IPS-20b (cell line): ENCODE results near the gene PROC.
"Not testable (repeated sequence)": the region's sequence is repeated elsewhere in the genome, so short reads cannot be mapped to it uniquely, and the experiment has no call there.

Experiments
- H3K27ac ChIP-seq: one replicate; pipeline ENCODE4 v1.5.1; 2013; ENCODE audit warnings: low read length
- H3K27me3 ChIP-seq: 2 replicates; pipeline ENCODE4 v1.6.1; 2013; ENCODE audit warnings: mild to moderate bottlenecking, low read length, inconsistent platforms; ENCODE audit not compliant: insufficient read depth
- H3K36me3 ChIP-seq: 2 replicates; pipeline ENCODE4 v1.6.1; 2013; ENCODE audit warnings: low read depth, mild to moderate bottlenecking, inconsistent platforms, low read length, moderate library complexity; ENCODE audit not compliant: insufficient read depth
- H3K4me1 ChIP-seq: 2 replicates; pipeline ENCODE4 v1.6.1; 2013; ENCODE audit warnings: mild to moderate bottlenecking, control low read depth, inconsistent platforms, low read length, moderate library complexity; ENCODE audit not compliant: insufficient read depth
- H3K4me3 ChIP-seq: 2 replicates; pipeline ENCODE4 v1.5.1; 2013; ENCODE audit warnings: mild to moderate bottlenecking, low read length, inconsistent platforms
- H3K9ac ChIP-seq: 2 replicates; pipeline ENCODE4 v1.6.1; 2013; ENCODE audit warnings: low read depth, mild to moderate bottlenecking, inconsistent platforms, low read length, moderate library complexity
- H3K9me3 ChIP-seq: 2 replicates; pipeline ENCODE4 v1.6.1; 2013; ENCODE audit warnings: mild to moderate bottlenecking, low read depth, low read length, inconsistent platforms; ENCODE audit not compliant: insufficient read depth

Gene PROC

DNA sequence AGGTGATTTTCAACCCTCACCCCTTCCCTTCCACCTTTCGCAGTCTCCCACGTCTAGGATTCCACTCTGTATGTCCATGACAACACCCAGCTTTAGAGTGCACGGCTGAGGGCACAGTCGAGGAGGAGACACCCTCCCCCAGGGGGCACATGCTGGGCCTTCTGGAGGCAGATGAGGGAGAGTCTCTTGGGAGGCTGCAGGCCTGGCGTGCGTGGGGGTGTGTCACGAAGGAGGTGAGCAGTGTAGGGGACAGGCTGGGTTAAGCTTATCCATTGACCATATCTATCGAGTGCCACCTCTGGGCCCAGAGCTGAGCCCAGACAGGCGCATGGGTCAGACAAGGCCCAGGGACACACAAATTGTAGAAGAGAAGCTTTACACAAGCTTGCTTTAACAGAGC is 18.8 kb downstream of the PROC start:
- H3K4me3 ChIP-seq: no peak overlapping the region
- no peaks in the 10 kb centered on the region for H3K4me1 ChIP-seq
- no peak overlapping the region for H3K27ac ChIP-seq
- no peak overlapping the region for H3K9ac ChIP-seq
- H3K27me3 ChIP-seq: no peaks in the 10 kb centered on the region
- H3K36me3 ChIP-seq: no peaks in the 10 kb centered on the region
- peaks cover 9% of the 10 kb centered on the region; the same call in 1 of the 2 replicates for H3K9me3 ChIP-seq

- Histone ChIP-seq H3K27me3 (no peaks in the 10 kb centered on the region), H3K4me1 (no peaks in the 10 kb centered on the region), H3K36me3 (no peaks in the 10 kb centered on the region), H3K27ac (no peak overlapping the region), H3K9me3 (peaks cover 9% of the 10 kb centered on the region; the same call in 1 of the 2 replicates), H3K9ac (no peak overlapping the region), H3K4me3 (no peak overlapping the region)
These were observed 19.8 kb downstream of the PROC start for GRCh38 chr2:127437781-127438726.

DNA sequence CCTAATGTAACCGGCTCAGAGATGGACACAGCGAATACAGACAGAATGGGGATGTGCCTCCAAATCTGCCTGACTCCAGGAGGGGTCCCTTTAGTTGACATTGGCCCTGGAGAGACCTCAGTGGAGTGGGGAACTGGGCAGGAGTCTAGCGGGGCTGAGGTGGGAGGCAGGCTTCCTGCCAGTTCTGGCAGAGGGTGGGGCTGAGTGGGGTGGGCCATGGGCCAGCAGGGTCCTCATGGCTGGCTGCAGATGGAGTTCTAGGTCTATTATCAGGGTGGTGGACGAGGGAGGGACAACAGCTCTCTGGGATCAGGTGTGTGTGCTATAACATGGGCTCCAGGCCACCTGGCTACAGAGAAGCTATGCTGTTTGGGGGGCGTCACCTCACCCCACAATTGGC is 21.1 kb downstream of the PROC start:
- Histone ChIP-seq H3K4me1 (no peaks in the 10 kb centered on the region), H3K36me3 (no peaks in the 10 kb centered on the region), H3K4me3 (no peak overlapping the region), H3K27ac (no peak overlapping the region), H3K27me3 (no peaks in the 10 kb centered on the region), H3K9ac (no peak overlapping the region), H3K9me3 (peaks cover 11% of the 10 kb centered on the region; the same call in 1 of the 2 replicates)

DNA sequence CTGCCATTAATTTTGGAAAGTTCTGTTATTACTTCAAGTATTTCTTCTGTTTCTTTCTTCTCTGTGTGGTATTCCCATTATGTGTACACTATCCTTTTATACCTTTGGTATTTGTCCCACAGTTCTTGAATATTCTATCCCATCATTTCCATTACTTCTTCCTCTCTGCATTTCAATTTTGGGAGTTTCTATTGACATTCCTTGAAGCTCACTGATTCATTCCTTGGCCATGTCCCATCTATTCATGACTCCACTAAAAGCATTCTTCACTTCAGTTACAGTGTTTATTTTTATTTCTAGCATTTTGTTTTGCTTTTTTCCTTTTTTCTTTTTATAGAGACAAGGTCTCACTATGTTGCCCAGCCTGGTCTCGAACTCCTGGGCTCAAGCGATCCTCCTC is 30.3 kb downstream of the PROC start:
- H3K4me1 ChIP-seq: peaks cover 9% of the 10 kb centered on the region; the same call in 1 of the 2 replicates
- no peak overlapping the region for H3K9ac ChIP-seq
- no peak overlapping the region for H3K27ac ChIP-seq

GRCh38 chr2:127449414-127449813 is 31.2 kb downstream of the PROC start:
- no peaks in the 10 kb centered on the region for H3K36me3 ChIP-seq
- no peaks in the 10 kb centered on the region for H3K27me3 ChIP-seq
- peaks cover 9% of the 10 kb centered on the region; the same call in 1 of the 2 replicates for H3K4me1 ChIP-seq
- H3K9ac ChIP-seq: peak overlapping the region; percentile 24; the same call in 1 of the 2 replicates
- no peak overlapping the region for H3K4me3 ChIP-seq
- H3K9me3 ChIP-seq: peaks cover 8% of the 10 kb centered on the region
- H3K27ac ChIP-seq: no peak overlapping the region

More for the DNA sequence above, 30.3 kb downstream of the PROC start:
- Histone ChIP-seq H3K36me3 (no peaks in the 10 kb centered on the region), H3K4me3 (no peak overlapping the region), H3K27me3 (no peaks in the 10 kb centered on the region), H3K9me3 (peaks cover 11% of the 10 kb centered on the region)

- H3K4me1 ChIP-seq: peaks cover 9% of the 10 kb centered on the region; the same call in 1 of the 2 replicates
- peaks cover 3% of the 10 kb centered on the region for H3K9me3 ChIP-seq
- no peaks in the 10 kb centered on the region for H3K36me3 ChIP-seq
- no peaks in the 10 kb centered on the region for H3K27me3 ChIP-seq
- H3K9ac ChIP-seq: peak overlapping the region; percentile 24; the same call in 1 of the 2 replicates
- H3K4me3 ChIP-seq: no peak overlapping the region
- no peak overlapping the region for H3K27ac ChIP-seq
These were observed 31.7 kb downstream of the PROC start for GRCh38 chr2:127449898-127450297.

GRCh38 chr2:127451981-127452380 is 33.8 kb downstream of the PROC start:
- no peak overlapping the region for H3K9ac ChIP-seq
- no peaks in the 10 kb centered on the region for H3K9me3 ChIP-seq
- no peaks in the 10 kb centered on the region for H3K36me3 ChIP-seq
- H3K27ac ChIP-seq: no peak overlapping the region
- peaks cover 12% of the 10 kb centered on the region; the same call in 1 of the 2 replicates for H3K4me1 ChIP-seq
- H3K4me3 ChIP-seq: no peak overlapping the region
- H3K27me3 ChIP-seq: no peaks in the 10 kb centered on the region

GRCh38 chr2:127452423-127452822 is 34.2 kb downstream of the PROC start:
- not testable (repeated sequence) for H3K4me3 ChIP-seq, H3K9me3 ChIP-seq, H3K27ac ChIP-seq, H3K36me3 ChIP-seq, H3K9ac ChIP-seq, H3K27me3 ChIP-seq
- H3K4me1 ChIP-seq: peaks cover 12% of the 10 kb centered on the region; the same call in 1 of the 2 replicates

DNA sequence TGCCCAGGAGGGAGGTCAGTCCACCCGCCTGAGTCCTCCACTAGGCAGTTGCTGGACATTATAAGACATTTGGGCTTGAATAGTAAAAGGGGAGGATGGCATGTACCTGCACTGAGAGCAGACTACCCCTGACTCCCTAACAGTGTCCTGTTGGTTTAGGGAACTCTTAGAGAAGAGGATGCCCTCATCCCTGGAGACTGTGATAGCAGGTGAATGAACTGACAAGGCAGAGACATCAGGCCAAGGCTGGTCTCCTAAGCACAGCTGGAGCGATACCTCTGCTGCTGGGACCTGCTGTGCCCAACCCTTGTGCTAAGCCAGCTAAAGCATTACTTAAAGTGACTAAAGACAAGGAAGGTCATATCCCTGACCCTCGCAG is 34.8 kb downstream of the PROC start:
- no peaks in the 10 kb centered on the region for H3K27me3 ChIP-seq
- peaks cover 12% of the 10 kb centered on the region; the same call in 1 of the 2 replicates for H3K4me1 ChIP-seq
- no peak overlapping the region for H3K9ac ChIP-seq
- no peaks in the 10 kb centered on the region for H3K36me3 ChIP-seq
- H3K9me3 ChIP-seq: no peaks in the 10 kb centered on the region
- H3K27ac ChIP-seq: no peak overlapping the region
- H3K4me3 ChIP-seq: no peak overlapping the region

GRCh38 chr2:127453392-127454171 is 35.4 kb downstream of the PROC start:
- Histone ChIP-seq H3K9ac (no peak overlapping the region), H3K27ac (no peak overlapping the region), H3K4me1 (peaks cover 12% of the 10 kb centered on the region; the same call in 1 of the 2 replicates), H3K9me3 (no peaks in the 10 kb centered on the region), H3K27me3 (no peaks in the 10 kb centered on the region), H3K36me3 (no peaks in the 10 kb centered on the region), H3K4me3 (no peak overlapping the region)

DNA sequence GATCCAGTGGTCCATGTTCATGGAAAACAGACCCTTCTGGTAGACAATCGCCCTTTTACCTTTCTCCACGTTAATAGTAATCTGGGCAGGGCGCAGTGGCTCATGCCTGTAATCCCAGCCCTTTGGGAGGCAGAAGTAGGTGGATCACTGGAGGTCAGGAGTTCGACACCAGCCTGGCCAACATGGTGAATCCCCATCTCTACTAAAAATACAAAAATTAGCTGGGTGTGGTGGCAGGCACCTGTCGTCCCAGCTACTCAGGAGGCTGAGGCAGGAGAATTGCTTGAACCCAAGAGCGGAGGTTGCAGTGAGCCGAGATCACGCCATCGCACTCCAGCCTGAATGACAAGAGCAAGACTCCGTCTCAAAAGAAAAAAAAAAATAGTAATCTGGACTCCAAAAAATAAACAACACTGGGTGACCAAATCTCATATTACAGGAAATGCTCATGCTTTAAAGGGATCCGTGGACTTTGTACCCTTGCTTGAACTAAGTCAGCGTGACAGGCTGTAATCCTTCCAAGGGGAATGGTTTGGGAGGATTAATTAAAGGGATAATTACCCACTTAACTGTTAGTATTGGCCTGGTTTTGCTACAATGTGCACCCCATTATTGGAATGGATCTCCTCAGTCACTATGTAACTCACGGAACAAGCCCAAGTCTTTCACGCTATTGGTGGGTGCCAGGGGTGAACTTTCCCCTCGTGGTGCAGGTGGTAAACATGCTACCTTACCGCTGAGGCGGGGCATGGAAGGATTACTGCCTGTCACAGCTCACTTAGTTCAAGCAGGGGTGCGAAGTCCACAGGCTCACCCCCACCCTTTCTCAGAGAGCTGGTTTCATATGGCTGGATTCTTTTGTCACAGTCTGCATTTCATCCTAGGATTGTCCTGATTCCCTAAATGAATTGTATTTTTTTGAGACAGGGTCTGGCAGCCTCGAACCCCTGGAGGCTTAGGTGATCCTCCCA is 36.7 kb downstream of the PROC start:
- H3K36me3 ChIP-seq: no peaks in the 10 kb centered on the region
- no peaks in the 10 kb centered on the region for H3K9me3 ChIP-seq
- H3K9ac ChIP-seq: no peak overlapping the region
- H3K27ac ChIP-seq: no peak overlapping the region
- peaks cover 6% of the 10 kb centered on the region; the same call in 1 of the 2 replicates for H3K4me1 ChIP-seq
- H3K4me3 ChIP-seq: no peak overlapping the region
- H3K27me3 ChIP-seq: no peaks in the 10 kb centered on the region
